WERI-Rb-1 (cell line): Measurements from ENCODE around the gene KRT4.

ENCODE experiments used
- DNase-seq: peaks from one replicate; pipeline ENCODE4 v3.0.0-alpha.2; 2020
- H3K27ac ChIP-seq: fragments of 250-450 bp; sonication (Bioruptor Pico); 2 replicates; pipeline ENCODE4 v1.5.1; 2020; ENCODE audit warnings: mild to moderate bottlenecking, moderate library complexity
- H3K27me3 ChIP-seq: fragments of 250-450 bp; sonication (Bioruptor Pico); 2 replicates; pipeline ENCODE4 v1.5.1; 2021; ENCODE audit warnings: mild to moderate bottlenecking, low read depth, moderate library complexity; ENCODE audit not compliant: insufficient read depth, severe bottlenecking
- H3K36me3 ChIP-seq: fragments of 250-450 bp; sonication (Bioruptor Pico); 2 replicates; pipeline ENCODE4 v1.5.1; 2020; ENCODE audit warnings: mild to moderate bottlenecking, moderate library complexity
- H3K4me3 ChIP-seq: 2 replicates; pipeline ENCODE4 v1.5.1; 2011; ENCODE audit warnings: low read depth, mild to moderate bottlenecking, control low read depth, low read length
- H3K9me3 ChIP-seq: fragments of 250-450 bp; sonication (Bioruptor Pico); 2 replicates; pipeline ENCODE4 v1.5.1; 2021; ENCODE audit warnings: mild to moderate bottlenecking, moderate library complexity; ENCODE audit not compliant: severe bottlenecking
- TF ChIP-seq, protein P1 (sequence below): IDR thresholded peaks from 2 replicates; pipeline ENCODE4 v1.5.1; 2011; ENCODE audit warnings: low read depth, mild to moderate bottlenecking, control low read depth, inconsistent platforms, low read length

Gene KRT4

DNA sequence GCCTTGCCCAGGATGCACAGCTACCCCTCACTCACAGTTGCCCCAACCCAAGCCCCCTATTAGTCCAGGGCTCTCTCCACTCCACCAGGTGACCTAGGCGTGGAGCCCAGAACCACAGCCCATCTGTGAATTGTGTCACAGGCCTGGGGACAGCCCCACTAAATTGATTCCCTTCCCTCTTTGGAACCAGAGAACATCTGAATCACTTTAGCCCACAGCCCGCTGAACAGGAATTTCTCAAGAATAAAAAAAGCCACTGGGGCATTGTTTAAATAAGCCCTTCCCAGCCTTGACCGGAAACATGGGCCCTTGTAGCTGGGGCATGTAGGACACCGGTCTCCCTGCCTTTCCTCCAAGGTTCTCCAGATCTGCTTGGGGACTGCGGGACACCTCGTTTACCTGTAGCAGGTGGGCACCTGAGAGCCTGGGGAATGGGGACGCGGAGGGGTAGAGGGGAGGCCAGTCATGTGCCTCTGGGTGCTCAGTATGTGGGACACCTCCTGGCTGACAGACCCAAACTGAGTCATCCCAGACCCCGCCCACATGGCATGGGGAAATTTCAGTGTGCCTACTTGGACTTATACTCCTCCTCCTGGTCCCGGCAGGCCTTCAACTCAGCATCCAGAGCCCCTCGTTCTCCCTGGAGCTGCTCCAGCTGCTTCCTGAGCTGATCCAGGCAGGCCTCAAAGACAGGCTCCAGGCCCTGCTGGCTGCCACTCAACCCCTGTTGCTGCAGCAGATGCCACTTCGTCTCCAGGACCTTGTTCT is 33.6 kb upstream of the KRT4 start:
- H3K27me3 ChIP-seq: peaks cover 93% of the 10 kb centered on the region
- no peaks in the 10 kb centered on the region for H3K9me3 ChIP-seq
- H3K4me3 ChIP-seq: no peak overlapping the region
- H3K36me3 ChIP-seq: no peaks in the 10 kb centered on the region
- DNase-seq: no peak
- TF ChIP-seq, protein P1, sequence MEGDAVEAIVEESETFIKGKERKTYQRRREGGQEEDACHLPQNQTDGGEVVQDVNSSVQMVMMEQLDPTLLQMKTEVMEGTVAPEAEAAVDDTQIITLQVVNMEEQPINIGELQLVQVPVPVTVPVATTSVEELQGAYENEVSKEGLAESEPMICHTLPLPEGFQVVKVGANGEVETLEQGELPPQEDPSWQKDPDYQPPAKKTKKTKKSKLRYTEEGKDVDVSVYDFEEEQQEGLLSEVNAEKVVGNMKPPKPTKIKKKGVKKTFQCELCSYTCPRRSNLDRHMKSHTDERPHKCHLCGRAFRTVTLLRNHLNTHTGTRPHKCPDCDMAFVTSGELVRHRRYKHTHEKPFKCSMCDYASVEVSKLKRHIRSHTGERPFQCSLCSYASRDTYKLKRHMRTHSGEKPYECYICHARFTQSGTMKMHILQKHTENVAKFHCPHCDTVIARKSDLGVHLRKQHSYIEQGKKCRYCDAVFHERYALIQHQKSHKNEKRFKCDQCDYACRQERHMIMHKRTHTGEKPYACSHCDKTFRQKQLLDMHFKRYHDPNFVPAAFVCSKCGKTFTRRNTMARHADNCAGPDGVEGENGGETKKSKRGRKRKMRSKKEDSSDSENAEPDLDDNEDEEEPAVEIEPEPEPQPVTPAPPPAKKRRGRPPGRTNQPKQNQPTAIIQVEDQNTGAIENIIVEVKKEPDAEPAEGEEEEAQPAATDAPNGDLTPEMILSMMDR: no peak
- no peak overlapping the region for H3K27ac ChIP-seq

DNA sequence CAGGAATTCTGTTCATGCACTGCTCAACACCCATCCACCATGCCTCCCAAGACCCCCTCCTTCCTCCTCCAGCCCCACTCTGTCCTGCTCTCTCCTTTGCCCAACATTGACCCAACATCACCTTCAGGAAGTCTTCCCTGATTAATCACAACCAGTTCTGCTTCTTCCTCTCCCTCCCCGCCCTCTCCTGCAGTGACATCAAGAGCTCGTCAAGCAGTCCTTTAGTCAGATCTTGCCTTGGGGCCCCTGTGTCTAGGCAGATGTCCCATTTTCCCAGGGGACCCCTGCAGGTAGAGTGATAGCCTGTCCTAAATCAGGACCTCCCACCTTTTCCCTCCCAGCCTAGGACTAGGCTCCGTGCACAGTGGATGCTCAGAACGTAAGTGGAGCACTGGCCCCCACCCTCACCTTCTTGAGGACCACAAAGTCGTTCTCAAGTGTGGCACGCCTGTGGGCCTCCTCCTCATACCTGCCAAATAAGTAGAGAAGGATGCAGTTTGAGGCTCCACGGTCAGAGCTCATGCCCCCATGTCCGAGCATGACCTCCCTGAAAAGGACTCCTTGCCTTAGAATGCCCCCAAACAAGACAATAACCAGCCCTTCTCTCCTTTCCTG is 32.5 kb upstream of the KRT4 start:
- Histone ChIP-seq H3K27ac (no peak overlapping the region), H3K27me3 (peaks cover 93% of the 10 kb centered on the region)

DNA sequence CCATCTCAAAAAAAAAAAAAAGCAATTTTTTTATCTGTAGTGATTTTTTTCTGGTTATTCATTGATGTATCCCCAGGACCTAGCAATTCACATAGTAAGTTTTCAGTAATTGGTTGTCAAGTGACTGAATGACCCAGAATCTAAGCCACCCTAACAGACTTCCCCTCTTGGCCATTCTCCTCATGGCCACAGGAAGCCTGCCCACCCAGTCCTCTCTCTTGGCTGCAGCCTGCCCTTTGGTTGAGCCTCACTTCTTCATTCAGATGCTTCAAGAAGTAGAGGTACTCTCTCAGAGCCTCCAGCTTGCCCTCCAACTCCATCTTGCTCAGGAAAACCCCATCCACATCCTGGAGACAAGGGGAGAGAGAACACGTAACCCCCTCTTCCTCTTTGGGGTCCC is 32.0 kb upstream of the KRT4 start:
- no peak overlapping the region for H3K4me3 ChIP-seq
- no peak overlapping the region for H3K27ac ChIP-seq
- H3K27me3 ChIP-seq: peaks cover 92% of the 10 kb centered on the region

More for the DNA sequence above, 32.5 kb upstream of the KRT4 start:
- Histone ChIP-seq H3K36me3 (no peaks in the 10 kb centered on the region), H3K9me3 (no peaks in the 10 kb centered on the region), H3K4me3 (no peak overlapping the region)
- TF ChIP-seq, protein P1: no peak
- no peak for DNase-seq

DNA sequence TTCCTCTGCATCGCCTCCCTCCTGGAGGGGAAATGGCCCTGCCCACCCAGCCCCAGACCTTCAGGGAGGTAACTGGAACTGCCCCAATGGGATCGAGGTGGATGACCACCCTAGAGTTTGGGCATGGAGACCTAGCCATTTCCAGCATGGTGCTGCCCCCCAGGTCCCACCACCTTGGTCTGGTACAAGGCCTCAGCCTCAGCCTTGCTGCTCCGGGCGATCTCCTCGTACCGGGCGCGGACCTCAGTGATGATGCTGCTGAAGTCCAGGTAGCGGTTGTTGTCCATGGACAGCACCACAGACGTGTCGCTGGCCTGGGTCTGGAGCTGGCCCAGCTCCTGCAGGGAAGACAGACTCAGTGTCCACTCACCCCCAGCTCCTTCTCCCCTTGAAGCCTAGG is 30.5 kb upstream of the KRT4 start:
- H3K36me3 ChIP-seq: no peaks in the 10 kb centered on the region
- no peak overlapping the region for H3K4me3 ChIP-seq
- DNase-seq: no peak
- TF ChIP-seq, protein P1: no peak
- H3K27ac ChIP-seq: no peak overlapping the region
- peaks cover 92% of the 10 kb centered on the region for H3K27me3 ChIP-seq
- H3K9me3 ChIP-seq: no peaks in the 10 kb centered on the region

More for the DNA sequence above, 32.0 kb upstream of the KRT4 start:
- Histone ChIP-seq H3K9me3 (no peaks in the 10 kb centered on the region), H3K36me3 (no peaks in the 10 kb centered on the region)
- DNase-seq: no peak
- TF ChIP-seq, protein P1: no peak

DNA sequence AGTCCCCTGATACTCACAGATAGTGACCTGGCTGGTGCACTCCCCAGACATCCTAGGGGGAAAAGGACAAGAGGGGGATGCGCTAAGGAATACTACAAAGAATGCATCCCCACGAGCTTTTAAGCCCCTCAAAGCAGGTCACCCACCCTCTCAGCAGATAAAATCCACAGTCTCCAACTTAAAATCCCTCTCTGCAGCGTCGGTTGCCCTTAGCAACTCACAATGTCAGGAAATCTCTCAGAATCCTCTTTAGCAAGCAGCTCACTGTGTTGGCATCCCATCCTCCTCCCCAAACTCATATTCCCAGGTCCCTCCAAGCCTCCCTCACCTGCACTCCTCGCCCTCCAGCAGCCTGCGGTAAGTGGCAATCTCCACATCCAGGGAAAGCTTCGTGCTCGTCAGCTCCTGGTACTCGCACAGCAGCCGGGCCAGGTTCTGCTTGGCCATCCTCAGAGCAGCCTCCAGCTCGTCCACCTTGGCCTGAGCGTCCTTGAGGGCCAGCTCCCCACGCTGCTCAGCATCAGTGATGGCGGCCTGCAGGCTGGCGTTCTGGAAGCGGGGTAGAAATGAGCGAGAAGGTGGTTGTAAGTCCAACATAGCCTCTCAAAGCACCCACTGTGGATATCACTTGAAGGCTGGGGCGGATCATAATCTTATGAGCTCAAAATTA is 25.7 kb upstream of the KRT4 start:
- Histone ChIP-seq H3K36me3 (no peaks in the 10 kb centered on the region), H3K4me3 (no peak overlapping the region), H3K9me3 (no peaks in the 10 kb centered on the region), H3K27me3 (peaks cover 93% of the 10 kb centered on the region), H3K27ac (no peak overlapping the region)
- DNase-seq: no peak
- TF ChIP-seq, protein P1: no peak
